DOHH2 (cell line): ENCODE results near the gene WWOX.
A peak's percentile ranks its signal among the peaks of the same experiment; 100 is the strongest.

Experiments
- H3F3A ChIP-seq: fragments of 200-600 bp; sonication (generic), shearing (Covaris generic); 2 replicates; pipeline ENCODE4 v1.6.0; 2016; ENCODE audit warnings: antibody characterized with exemption, mild to moderate bottlenecking; ENCODE audit not compliant: control insufficient read depth, insufficient read depth
- H3K27ac ChIP-seq: fragments of 200-600 bp; sonication (generic); 2 replicates; pipeline ENCODE4 v1.5.1; 2014; ENCODE audit warnings: low read depth, mild to moderate bottlenecking, low read length, moderate library complexity
- H3K27me3 ChIP-seq: fragments of 200-600 bp; sonication (generic); 2 replicates; pipeline ENCODE4 v1.6.1; 2014; ENCODE audit warnings: mild to moderate bottlenecking, low read length, mixed read lengths; ENCODE audit not compliant: control insufficient read depth
- H3K36me3 ChIP-seq: fragments of 200-600 bp; sonication (generic); 2 replicates; pipeline ENCODE4 v1.6.1; 2014; ENCODE audit warnings: mild to moderate bottlenecking, low read length, moderate library complexity, mixed read lengths; ENCODE audit not compliant: control insufficient read depth
- H3K4me1 ChIP-seq: fragments of 200-600 bp; sonication (generic); 2 replicates; pipeline ENCODE4 v1.6.1; 2014; ENCODE audit warnings: mild to moderate bottlenecking, low read length, mixed read lengths; ENCODE audit not compliant: control insufficient read depth
- H3K4me2 ChIP-seq: fragments of 200-600 bp; sonication (generic); 2 replicates; pipeline ENCODE4 v1.6.0; 2014; ENCODE audit warnings: mild to moderate bottlenecking, low read length, moderate library complexity
- H3K4me3 ChIP-seq: fragments of 200-600 bp; sonication (generic); 2 replicates; pipeline ENCODE4 v1.5.1; 2014; ENCODE audit warnings: mild to moderate bottlenecking, low read length, mixed read lengths
- H3K79me2 ChIP-seq: fragments of 200-600 bp; sonication (generic); 2 replicates; pipeline ENCODE4 v1.6.1; 2014; ENCODE audit warnings: mild to moderate bottlenecking, low read length, mixed read lengths; ENCODE audit not compliant: control insufficient read depth
- H3K9me2 ChIP-seq: fragments of 200-600 bp; sonication (generic); replicated peaks from 2 replicates; pipeline ENCODE4 v1.6.1; 2014; ENCODE audit warnings: mild to moderate bottlenecking, low read length, mixed read lengths; ENCODE audit not compliant: control insufficient read depth
- H3K9me3 ChIP-seq: fragments of 200-600 bp; sonication (generic); 2 replicates; pipeline ENCODE4 v1.6.1; 2014; ENCODE audit warnings: antibody characterized with exemption, low read length, mixed read lengths; ENCODE audit not compliant: control insufficient read depth, insufficient read depth
- H4K20me1 ChIP-seq: fragments of 200-600 bp; sonication (generic); 2 replicates; pipeline ENCODE4 v1.6.0; 2014; ENCODE audit warnings: low read depth, mild to moderate bottlenecking, antibody characterized with exemption, low read length, moderate library complexity; ENCODE audit not compliant: control insufficient read depth, insufficient read depth
- CTCF ChIP-seq: fragments of 200-600 bp; sonication (generic); IDR thresholded peaks from one replicate; pipeline ENCODE4 v1.5.1; 2014; ENCODE audit warnings: antibody characterized with exemption, mild to moderate bottlenecking, low read depth, low read length; ENCODE audit not compliant: poor library complexity, severe bottlenecking
- EZH2phosphoT487 ChIP-seq: fragments of 200-600 bp; sonication (generic); IDR thresholded peaks from 2 replicates; pipeline ENCODE4 v1.6.1; 2017; ENCODE audit warnings: borderline replicate concordance, mild to moderate bottlenecking, antibody characterized with exemption, low read length, moderate library complexity, mixed read lengths

WWOX gene

GRCh38 chr16:78396046-78396445, 296.6 kb downstream of the WWOX start:
- Histone ChIP-seq H3K4me3 (no peak overlapping the region), H3K9me2 (no peaks in the 10 kb centered on the region), H3K79me2 (no peaks in the 10 kb centered on the region), H3K9me3 (peaks cover 3% of the 10 kb centered on the region; the same call in 1 of the 2 replicates), H3K36me3 (no peaks in the 10 kb centered on the region), H3K27me3 (no peaks in the 10 kb centered on the region), H3K27ac (no peak overlapping the region), H4K20me1 (no peaks in the 10 kb centered on the region), H3K4me2 (no peak overlapping the region), H3F3A (no peaks in the 10 kb centered on the region), H3K4me1 (no peaks in the 10 kb centered on the region)
- TF ChIP-seq EZH2phosphoT487 (no peak), CTCF (peak; percentile 55)

- Histone ChIP-seq H3K4me1 (no peaks in the 10 kb centered on the region), H3K79me2 (no peaks in the 10 kb centered on the region), H3K9me3 (peaks cover 3% of the 10 kb centered on the region; the same call in 1 of the 2 replicates), H3F3A (no peaks in the 10 kb centered on the region), H3K4me2 (no peak overlapping the region), H3K36me3 (no peaks in the 10 kb centered on the region), H3K27me3 (no peaks in the 10 kb centered on the region), H3K9me2 (no peaks in the 10 kb centered on the region), H3K27ac (no peak overlapping the region), H4K20me1 (no peaks in the 10 kb centered on the region), H3K4me3 (no peak overlapping the region)
- TF ChIP-seq EZH2phosphoT487, result no peak
- no peak for TF ChIP-seq CTCF
Measured at GRCh38 chr16:78396673-78397072, 297.2 kb downstream of the WWOX start.

DNA sequence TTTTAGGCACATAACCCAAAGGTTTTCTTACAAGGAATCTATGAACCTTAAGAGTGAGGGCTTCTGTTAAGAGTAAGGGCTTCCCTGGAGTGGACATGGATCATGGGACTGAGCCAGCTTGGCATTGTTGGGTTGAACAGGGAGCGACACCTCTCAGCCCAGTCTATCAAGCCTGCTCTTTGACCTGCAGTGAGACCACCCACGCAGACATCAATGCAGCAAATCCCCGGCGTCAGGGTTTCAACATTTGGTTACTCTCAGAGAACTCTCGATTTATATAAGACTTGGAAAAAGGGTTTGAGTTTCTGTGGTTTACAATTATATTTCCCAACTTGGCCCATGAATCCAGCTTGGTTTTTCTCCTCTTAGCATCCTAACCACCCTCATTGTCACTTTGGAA, 299.9 kb downstream of the WWOX start:
- Histone ChIP-seq H3K36me3 (no peaks in the 10 kb centered on the region), H3K27ac (no peak overlapping the region), H3K4me3 (no peak overlapping the region), H3K9me3 (no peaks in the 10 kb centered on the region), H4K20me1 (no peaks in the 10 kb centered on the region), H3K4me1 (no peaks in the 10 kb centered on the region), H3K4me2 (no peak overlapping the region), H3K27me3 (no peaks in the 10 kb centered on the region), H3F3A (no peaks in the 10 kb centered on the region), H3K79me2 (no peaks in the 10 kb centered on the region), H3K9me2 (no peaks in the 10 kb centered on the region)
- TF ChIP-seq EZH2phosphoT487, result no peak
- no peak for TF ChIP-seq CTCF

DNA sequence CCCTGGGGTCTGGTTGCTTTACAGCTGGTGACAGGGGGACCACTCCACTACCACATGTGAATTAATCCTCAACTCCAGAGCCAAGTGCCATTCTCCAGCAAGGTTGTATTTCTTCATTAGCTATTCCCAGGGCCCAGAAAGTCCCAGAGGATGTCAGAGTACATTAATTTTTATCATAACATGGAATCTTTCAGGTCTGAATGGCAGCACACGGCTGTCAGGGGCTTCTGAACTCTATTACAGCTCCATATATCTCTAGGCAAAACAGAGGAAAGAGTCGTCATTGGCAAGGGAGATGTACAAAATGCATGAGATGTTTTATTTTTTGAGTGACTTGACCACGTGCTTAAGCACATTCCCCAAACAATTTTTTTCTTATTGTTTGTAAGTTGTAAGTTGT, 303.4 kb downstream of the WWOX start:
- Histone ChIP-seq H3K36me3 (no peaks in the 10 kb centered on the region), H3K9me3 (peaks cover 2% of the 10 kb centered on the region; the same call in 1 of the 2 replicates), H3K4me2 (no peak overlapping the region), H3K9me2 (no peaks in the 10 kb centered on the region), H3K27me3 (no peaks in the 10 kb centered on the region), H3F3A (no peaks in the 10 kb centered on the region), H3K4me3 (no peak overlapping the region), H3K27ac (no peak overlapping the region), H3K79me2 (no peaks in the 10 kb centered on the region), H3K4me1 (no peaks in the 10 kb centered on the region), H4K20me1 (no peaks in the 10 kb centered on the region)
- TF ChIP-seq EZH2phosphoT487 (no peak), CTCF (no peak)
